Activated effector memory CD4-positive, alpha-beta T cell treated with anti-CD3 and anti-CD28 coated beads, Interleukin-2, amount 50 U/mL, for 16 hours (primary cell): ENCODE measurements around the gene EDN1.
"Not testable (repeated sequence)": the region's sequence is repeated elsewhere in the genome, so short reads cannot be mapped to it uniquely, and the experiment has no call there.

Source experiments
- DNase-seq: peaks from one replicate; pipeline ENCODE4 v3.0.0-alpha.2; 2020

The EDN1 gene

GRCh38 chr6:12328701-12329100 is 38.5 kb downstream of the EDN1 start:
- DNase-seq: no peak

GRCh38 chr6:12331474-12331873 is 41.3 kb downstream of the EDN1 start:
- no peak for DNase-seq

DNA sequence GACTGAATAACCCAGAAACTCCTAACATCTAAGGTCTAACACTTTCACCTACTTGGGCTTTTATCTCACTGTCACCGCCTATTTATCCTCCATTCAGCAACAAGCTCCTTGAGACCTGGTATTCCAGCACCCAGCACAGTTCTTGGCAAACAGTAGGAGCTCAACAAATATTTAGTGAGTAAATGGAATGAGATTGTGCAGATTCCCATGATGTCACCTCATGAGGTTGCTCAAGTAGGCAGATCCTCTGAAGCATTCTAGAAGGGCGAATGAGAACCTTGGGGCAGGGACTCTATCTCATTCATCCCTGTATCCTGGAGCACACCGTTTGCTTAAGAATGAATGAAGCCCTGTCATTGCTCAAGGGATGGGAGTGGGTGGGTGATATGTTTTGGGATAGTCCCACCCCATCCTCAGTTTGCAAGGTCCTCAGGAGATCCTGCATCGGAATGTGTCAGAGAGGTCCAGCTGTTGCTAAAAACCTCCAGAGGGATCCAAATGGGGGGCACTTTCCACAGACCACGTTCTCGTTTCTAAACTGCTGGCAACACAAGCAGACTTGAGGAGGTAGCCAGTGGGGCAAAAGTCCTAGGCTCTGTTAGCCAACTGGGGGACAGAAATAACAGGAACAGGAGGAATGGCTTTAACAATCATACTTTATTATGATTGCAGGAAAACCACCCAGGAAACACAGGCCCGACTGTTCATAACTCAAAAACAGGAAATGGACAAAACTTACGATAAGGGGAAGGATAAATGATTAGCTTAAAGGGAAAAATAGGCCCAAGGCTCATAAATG is 42.0 kb downstream of the EDN1 start:
- DNase-seq: no peak

GRCh38 chr6:12332750-12333079 is 42.6 kb downstream of the EDN1 start:
- not testable (repeated sequence) for DNase-seq

DNA sequence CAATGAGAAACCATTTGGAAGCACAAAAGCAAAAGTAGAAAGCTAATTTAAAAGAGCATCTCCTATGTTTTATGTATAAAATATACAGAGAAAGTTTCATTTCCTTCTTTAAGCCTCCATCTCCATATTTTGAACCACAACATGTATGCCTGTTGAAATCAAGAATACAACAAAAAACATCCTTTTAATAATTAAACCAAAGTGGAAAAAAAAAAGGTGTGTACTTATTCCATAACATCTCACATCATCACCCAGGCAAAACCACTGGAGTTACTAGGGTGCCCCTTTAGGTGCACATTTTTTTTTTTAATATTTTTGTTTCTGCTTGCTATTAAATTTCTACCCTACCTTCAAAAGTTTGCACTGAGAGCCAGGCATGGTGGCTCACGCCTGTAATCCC is 43.0 kb downstream of the EDN1 start:
- no peak for DNase-seq

DNA sequence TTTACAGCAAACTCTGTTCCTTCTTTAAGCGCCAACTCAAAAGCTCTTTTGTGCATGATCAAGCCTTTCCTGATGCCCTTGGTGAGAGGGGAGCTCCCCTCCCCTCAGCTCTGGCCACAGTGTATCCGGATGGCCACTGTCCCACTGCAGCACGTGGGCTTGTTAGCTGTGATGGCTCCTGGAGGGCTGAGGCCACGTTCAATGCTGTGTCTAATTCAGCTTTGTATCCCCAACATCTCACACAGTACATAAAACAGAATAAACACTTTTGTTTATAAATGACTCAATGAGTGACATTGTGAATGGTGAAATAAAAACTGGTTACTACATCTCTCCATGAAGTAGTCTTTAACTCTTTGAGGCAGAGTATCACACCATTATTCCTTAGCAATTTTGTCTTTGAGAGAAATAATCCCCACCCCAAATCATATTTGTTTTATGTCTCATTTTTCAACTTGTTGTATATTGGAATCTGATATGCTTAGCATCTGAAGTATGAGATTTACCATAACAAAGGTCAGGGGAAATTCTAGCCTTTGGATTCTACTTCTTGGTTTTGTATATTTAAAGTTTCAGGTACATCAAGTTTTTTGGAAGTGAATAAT is 44.5 kb downstream of the EDN1 start:
- DNase-seq: no peak

- no peak for DNase-seq
Observed at GRCh38 chr6:12335131-12335527, 45.0 kb downstream of the EDN1 start.

GRCh38 chr6:12335717-12336116 is 45.6 kb downstream of the EDN1 start:
- DNase-seq: no peak

DNA sequence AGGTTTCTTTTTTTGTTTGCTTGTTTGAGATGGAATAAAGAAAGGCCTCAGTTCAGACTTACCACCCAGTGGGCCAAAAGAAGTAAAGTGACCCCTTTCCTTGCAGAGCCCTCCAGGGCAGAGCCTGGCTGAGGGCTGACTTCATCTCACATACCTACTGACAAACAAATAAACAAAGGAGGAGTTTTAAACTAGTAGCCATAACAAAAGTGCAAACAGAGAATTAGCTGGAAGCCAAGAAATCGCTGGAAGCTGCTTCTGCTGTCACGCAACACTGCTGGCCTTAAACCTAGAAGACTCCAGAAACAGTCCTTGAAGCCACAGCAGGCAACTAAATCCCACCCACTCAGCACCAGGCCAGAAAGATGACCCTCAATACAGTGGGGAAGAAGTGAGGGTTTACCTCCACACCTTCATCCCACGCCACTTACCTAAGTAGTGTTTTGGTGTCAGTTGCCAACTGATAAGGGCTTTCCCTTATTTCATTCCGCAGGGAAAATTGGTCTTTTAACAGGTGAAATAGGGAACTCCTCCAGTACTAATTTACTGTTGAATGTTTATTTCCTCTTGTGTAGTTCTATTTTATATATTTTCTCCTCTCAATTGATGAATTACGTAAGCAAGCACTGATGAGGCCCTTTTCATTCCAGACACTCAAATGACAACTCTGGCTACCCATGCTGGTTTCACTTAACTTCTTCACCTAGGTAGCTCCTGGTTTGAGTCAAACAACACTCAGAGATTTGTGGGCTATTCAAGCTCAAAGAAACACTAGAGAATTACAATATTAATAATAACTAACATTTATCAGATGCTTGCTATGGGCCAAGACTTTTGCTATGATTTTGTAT is 46.2 kb downstream of the EDN1 start:
- DNase-seq: no peak

GRCh38 chr6:12339022-12339421 is 48.9 kb downstream of the EDN1 start:
- no peak for DNase-seq

DNA sequence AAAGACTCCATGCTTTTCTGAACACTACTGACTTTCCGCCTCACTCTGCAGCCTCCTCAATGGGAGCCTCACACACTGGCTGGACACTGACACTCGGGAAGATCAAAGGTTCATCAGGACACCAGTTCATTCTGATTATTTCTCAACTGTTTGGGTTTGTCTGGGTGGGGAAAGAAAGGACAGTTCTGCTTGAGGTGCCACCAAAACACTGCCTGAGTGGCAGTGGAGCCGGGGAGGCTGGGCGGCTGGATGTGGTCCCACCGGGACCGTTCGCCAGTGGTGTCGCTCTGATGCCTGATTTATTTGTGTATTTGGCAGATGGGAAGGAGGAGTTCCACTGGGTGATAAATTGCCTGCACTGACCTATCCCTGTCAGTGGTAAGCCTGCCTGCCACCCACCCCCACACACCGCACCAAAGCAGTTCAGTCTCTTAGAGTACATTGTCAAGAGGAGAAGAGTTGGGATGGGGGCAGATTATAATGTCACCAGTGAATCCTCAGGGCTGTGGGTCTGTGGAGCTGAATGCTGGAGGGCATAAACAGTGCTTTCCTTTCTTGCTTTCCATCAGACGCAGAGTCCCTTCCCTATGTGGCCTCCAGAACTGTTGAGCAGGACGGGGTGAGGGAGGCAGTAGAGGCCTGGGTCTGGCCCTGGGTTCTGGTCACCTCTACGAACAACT is 49.8 kb downstream of the EDN1 start:
- DNase-seq: no peak

DNA sequence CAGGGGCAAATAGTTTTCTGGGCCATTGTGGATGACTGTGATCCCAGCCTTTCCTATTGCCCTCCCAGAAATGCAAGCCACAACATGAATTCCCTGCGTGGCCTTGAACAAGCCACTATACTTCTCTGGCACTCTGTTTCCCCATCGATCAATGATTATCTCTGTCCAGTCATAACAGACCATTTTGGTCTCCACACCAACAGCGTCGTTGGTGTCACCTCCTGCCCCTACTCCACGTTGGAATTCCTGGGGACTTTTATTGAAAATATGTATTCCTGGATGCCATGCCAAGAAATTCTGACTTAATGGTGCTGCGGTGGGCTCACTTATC is 50.3 kb downstream of the EDN1 start:
- no peak for DNase-seq

GRCh38 chr6:12342664-12343063 is 52.5 kb downstream of the EDN1 start:
- no peak for DNase-seq

GRCh38 chr6:12343122-12343439 is 52.9 kb downstream of the EDN1 start:
- no peak for DNase-seq

GRCh38 chr6:12343440-12344162 is 53.4 kb downstream of the EDN1 start:
- DNase-seq: no peak

GRCh38 chr6:12344296-12344695 is 54.1 kb downstream of the EDN1 start:
- DNase-seq: no peak

GRCh38 chr6:12344961-12345693 is 55.0 kb downstream of the EDN1 start:
- no peak for DNase-seq

DNA sequence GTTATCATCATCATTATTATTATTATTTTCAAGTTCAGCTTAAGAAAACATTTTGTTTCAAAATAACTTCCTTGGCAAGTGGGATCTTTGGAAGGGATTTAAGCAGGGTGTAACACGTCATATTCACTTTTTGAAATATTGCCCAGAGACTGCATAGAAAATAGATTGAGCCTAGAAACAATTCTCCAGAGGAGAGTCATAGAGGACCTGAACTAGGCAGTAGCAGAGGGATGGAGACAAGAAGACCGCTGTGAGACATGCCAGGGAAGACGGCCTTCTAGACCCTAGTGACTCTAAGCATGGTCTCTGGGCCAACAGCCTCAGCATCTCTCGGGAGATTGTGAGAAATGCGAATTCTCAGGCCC is 55.5 kb downstream of the EDN1 start:
- no peak for DNase-seq
